ENCODE results near the gene IQCM. TPM values are rescaled to one million over a fixed set of nuclear protein-coding genes. Genes with fewer than 3 reads are reported as not detected.

IQCM gene
- polyA plus RNA-seq, 1 experiment: 0.05 TPM

- H3K27me3 ChIP-seq (ENCODE audit: control insufficient read depth, insufficient read depth, low read length): no peaks in the 10 kb centered on the region
- H3K27ac ChIP-seq (ENCODE audit: low read depth, low read length): no peak overlapping the region
- DNase-seq (ENCODE audit: low read depth, low spot score): no peak
- H3K9me3 ChIP-seq (ENCODE audit: control insufficient read depth, insufficient read depth, low read length): no peaks in the 10 kb centered on the region; the same call in 1 of the 2 replicates
- ChIA-PET CTCF (no interaction called here), POLR2A (no interaction called here)
- no peak overlapping the region for H3K4me3 ChIP-seq (ENCODE audit: low read depth, low read length)
- no peak for TF ChIP-seq CTCF (IDR thresholded peaks at IDR 0.05; ENCODE audit: low read depth, low read length)
Measured at GRCh38 chr4:149785696-149786431, 29.8 kb downstream of the IQCM start.

GRCh38 chr4:149784018-149784417 is 31.6 kb downstream of the IQCM start:
- Histone ChIP-seq H3K9me3 (ENCODE audit: control insufficient read depth, insufficient read depth, low read length) (no peaks in the 10 kb centered on the region; the same call in 1 of the 2 replicates), H3K27ac (ENCODE audit: low read depth, low read length) (no peak overlapping the region), H3K27me3 (ENCODE audit: control insufficient read depth, insufficient read depth, low read length) (no peaks in the 10 kb centered on the region), H3K4me3 (ENCODE audit: low read depth, low read length) (no peak overlapping the region)
- no peak for DNase-seq (ENCODE audit: low read depth, low spot score)
- ChIA-PET CTCF (no interaction called here), POLR2A (no interaction called here)
- TF ChIP-seq CTCF (IDR thresholded peaks at IDR 0.05; ENCODE audit: low read depth, low read length): no peak

- no peak overlapping the region for H3K27ac ChIP-seq (ENCODE audit: low read depth, low read length)
- TF ChIP-seq CTCF (IDR thresholded peaks at IDR 0.05; ENCODE audit: low read depth, low read length): no peak
- POLR2A ChIA-PET: no interaction called here
- no peak overlapping the region for H3K4me3 ChIP-seq (ENCODE audit: low read depth, low read length)
- no peaks in the 10 kb centered on the region for H3K27me3 ChIP-seq (ENCODE audit: control insufficient read depth, insufficient read depth, low read length)
- peak; percentile 41 for DNase-seq (ENCODE audit: low read depth, low spot score)
- CTCF ChIA-PET: no interaction called here
- H3K9me3 ChIP-seq (ENCODE audit: control insufficient read depth, insufficient read depth, low read length): peaks cover 5% of the 10 kb centered on the region; the same call in 1 of the 2 replicates
Measured at GRCh38 chr4:149781150-149781549, 34.5 kb downstream of the IQCM start.

GRCh38 chr4:149768477-149768876 is 47.2 kb downstream of the IQCM start:
- POLR2A ChIA-PET: no interaction called here

More at GRCh38 chr4:149768477-149768876, 47.2 kb downstream of the IQCM start:
- DNase-seq (ENCODE audit: low read depth, low spot score): no peak
- TF ChIP-seq CTCF (IDR thresholded peaks at IDR 0.05; ENCODE audit: low read depth, low read length): no peak
- Histone ChIP-seq H3K4me3 (ENCODE audit: low read depth, low read length) (no peak overlapping the region), H3K27me3 (ENCODE audit: control insufficient read depth, insufficient read depth, low read length) (no peaks in the 10 kb centered on the region), H3K9me3 (ENCODE audit: control insufficient read depth, insufficient read depth, low read length) (no peaks in the 10 kb centered on the region), H3K27ac (ENCODE audit: low read depth, low read length) (no peak overlapping the region)
- CTCF ChIA-PET: no interaction called here

All from AG04450 (cell line).